Stimulated activated CD4-positive, alpha-beta T cell treated with anti-CD3 and anti-CD28 coated beads, TNF-alpha, amount 100 ng/mL, for 24 hours (primary cell): ENCODE data around the gene MRPL20.
"Not testable (repeated sequence)": the region's sequence is repeated elsewhere in the genome, so short reads cannot be mapped to it uniquely, and the experiment has no call there.

Source experiments
- DNase-seq, 3 experiments: peaks; one replicate each; pipeline ENCODE4 v3.0.0-alpha.2; 2020; ENCODE audit warnings: low read depth in 3 of 3

Gene MRPL20

GRCh38 chr1:1407636-1408318 lies 684 bp upstream of the MRPL20 start:
- no peak for DNase-seq

- no peak for DNase-seq
These were observed 832 bp downstream of the MRPL20 start for GRCh38 chr1:1406101-1406820.

- DNase-seq: no peak
These were observed 3.4 kb downstream of the MRPL20 start for GRCh38 chr1:1403653-1404052.

GRCh38 chr1:1402901-1403392 lies 4.1 kb downstream of the MRPL20 start:
- not testable (repeated sequence) for DNase-seq

GRCh38 chr1:1402072-1402900 lies 4.8 kb downstream of the MRPL20 start:
- peak in 1 of 3 experiments; percentile 44 for DNase-seq

GRCh38 chr1:1401457-1402010 lies 5.6 kb downstream of the MRPL20 start:
- DNase-seq: no peak

- no peak for DNase-seq
These were observed 6.3 kb downstream of the MRPL20 start for GRCh38 chr1:1400576-1401456.

- DNase-seq: no peak
These were observed 7.1 kb downstream of the MRPL20 start for GRCh38 chr1:1399872-1400575.

- DNase-seq: peak; percentile 98 to 99 (median 99)
These were observed 7.8 kb downstream of the MRPL20 start, which contains the start of gene CCNL2 for GRCh38 chr1:1399187-1399871. Gene CCNL2, minus strand, starts transcription at chr1:1399335. Its CDS starts 29 bp downstream, at chr1:1399306.

- no peak for DNase-seq
These were observed 8.4 kb downstream of the MRPL20 start for GRCh38 chr1:1398677-1399186.

GRCh38 chr1:1397839-1398523 lies 9.1 kb downstream of the MRPL20 start:
- no peak for DNase-seq

- DNase-seq: no peak
These were observed 11.9 kb downstream of the MRPL20 start for GRCh38 chr1:1395166-1395565.

- DNase-seq: no peak
These were observed 13.0 kb downstream of the MRPL20 start for GRCh38 chr1:1394116-1394515.

- DNase-seq: no peak
These were observed 13.7 kb downstream of the MRPL20 start for GRCh38 chr1:1393428-1393827.

- DNase-seq: no peak
These were observed 14.1 kb downstream of the MRPL20 start for GRCh38 chr1:1393014-1393413.

- no peak for DNase-seq
These were observed 15.9 kb downstream of the MRPL20 start for GRCh38 chr1:1391225-1391624.

GRCh38 chr1:1390675-1391074 lies 16.4 kb downstream of the MRPL20 start:
- DNase-seq: no peak

- DNase-seq: no peak
These were observed 19.0 kb downstream of the MRPL20 start for GRCh38 chr1:1388078-1388472.
